GM21515 (cell line): ENCODE measurements around the gene PLCB1.
"Not testable (repeated sequence)": the region's sequence is repeated elsewhere in the genome, so short reads cannot be mapped to it uniquely, and the experiment has no call there.

Experiments
- ATAC-seq: cut with Tn5 transposase; IDR thresholded peaks from one replicate; pipeline ENCODE4 v1.9.1; 2021; ENCODE audit not compliant: unreplicated experiment

The PLCB1 gene

DNA sequence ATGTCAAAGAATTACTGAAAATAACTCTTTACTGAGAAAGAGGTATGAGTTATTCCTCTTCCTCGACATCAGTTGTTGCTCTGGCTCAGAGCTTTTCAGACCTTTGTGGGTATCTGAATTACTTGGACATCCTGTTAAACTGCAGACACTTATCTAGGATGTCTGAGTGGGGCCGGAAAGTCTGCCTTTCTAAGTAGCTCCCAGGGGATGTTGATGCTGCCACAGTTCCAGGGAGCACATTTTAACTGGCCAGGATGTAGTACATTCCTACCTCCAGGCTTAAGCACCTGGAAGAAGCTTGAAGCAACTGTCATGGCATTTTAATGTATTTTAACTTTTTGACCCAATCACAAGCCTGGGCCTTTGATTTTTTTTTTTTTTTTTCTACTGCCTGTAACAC, 671.0 kb downstream of the PLCB1 start:
- no peak for ATAC-seq

DNA sequence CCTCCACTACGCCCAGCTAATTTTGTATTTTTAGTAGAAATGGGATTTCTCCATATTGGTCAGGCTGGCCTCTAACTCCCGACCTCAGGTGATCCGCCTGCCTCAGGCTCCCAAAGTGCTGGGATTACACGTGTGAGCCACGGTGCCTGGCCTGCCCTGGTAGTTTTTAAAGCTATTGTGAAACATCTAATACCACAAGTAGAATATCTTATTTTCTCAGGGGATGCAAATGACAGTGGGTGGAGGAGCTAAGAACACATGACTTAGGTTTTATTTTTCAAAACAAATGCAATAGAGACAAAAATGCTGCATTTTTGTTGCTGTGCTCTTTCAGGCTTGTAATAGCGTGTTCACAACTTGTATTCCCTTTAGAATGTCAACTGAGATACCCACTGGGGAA, 671.9 kb downstream of the PLCB1 start:
- ATAC-seq: no peak

- ATAC-seq: no peak
These were observed 673.8 kb downstream of the PLCB1 start for GRCh38 chr20:8805737-8806442.

DNA sequence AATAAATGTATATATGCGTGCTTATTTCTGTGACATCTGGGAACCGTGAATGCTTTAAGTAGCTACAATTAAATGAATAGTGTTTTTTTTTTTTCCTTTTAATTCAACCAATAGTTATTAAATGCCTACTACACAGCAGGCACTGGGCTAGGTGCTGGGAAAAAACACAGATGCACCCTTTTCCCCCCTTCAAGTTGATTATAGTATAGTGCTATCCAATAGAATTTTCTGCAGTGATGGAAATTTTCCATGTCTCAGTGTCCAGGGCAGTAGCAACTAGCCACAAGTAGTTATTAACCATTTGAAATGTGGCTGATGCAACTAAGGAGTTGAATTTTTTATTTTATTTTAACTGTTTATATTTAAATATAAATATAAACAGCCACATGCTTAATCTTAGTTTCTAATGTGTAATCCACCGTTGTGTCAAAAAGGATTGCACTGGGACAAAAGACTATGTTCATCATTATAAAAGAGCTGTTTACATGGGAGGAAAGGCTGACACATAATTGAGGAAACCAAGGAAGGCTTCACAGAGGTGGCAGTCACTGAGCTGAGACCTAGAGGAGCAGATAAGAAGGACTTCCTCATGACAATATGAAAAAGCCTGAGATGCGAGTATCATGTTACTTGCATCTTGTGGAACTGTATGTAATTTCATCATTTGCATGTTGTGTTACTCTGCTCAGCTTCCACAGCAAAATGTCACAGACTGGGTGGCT, 675.6 kb downstream of the PLCB1 start:
- ATAC-seq: no peak

- no peak for ATAC-seq
These were observed 676.1 kb downstream of the PLCB1 start for GRCh38 chr20:8808202-8808535.

DNA sequence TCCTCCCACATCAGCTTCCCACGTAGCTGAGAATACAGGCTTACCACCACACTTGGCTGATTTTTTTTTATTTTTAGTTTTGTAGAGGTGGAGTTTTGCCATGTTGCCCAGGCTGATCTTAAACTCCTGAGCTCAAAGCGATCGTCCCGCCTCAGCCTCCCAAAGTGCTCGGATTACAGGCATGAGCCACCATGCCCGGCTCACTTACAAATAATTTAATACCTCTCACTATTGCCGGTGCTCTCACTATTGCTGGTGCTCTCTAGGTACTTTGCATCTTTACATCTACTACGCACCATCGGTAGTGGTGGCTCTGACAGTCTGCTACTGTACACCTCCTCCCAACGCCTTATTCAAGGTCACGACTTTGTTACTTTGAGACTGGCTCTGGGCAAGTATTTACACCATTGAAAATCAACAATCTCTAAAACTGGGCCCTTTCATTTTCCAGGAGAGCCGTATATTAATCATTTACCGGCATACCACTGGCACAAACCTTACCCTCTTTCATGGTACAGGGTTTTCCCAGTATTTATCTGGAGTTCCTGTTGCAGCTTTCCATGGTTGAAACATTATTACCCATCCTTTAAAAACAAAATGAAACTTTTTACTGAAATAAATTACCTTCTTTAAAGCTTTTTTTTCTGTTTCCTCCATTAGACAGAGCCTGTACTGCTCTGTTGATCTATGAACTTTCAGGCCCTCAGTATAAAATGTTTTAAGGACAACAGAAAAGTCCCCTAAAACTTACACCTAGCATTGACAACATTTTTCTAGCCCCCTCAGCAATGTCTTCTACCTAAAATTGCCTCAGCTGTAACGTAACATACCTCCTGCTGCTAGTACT, 677.3 kb downstream of the PLCB1 start:
- no peak for ATAC-seq

DNA sequence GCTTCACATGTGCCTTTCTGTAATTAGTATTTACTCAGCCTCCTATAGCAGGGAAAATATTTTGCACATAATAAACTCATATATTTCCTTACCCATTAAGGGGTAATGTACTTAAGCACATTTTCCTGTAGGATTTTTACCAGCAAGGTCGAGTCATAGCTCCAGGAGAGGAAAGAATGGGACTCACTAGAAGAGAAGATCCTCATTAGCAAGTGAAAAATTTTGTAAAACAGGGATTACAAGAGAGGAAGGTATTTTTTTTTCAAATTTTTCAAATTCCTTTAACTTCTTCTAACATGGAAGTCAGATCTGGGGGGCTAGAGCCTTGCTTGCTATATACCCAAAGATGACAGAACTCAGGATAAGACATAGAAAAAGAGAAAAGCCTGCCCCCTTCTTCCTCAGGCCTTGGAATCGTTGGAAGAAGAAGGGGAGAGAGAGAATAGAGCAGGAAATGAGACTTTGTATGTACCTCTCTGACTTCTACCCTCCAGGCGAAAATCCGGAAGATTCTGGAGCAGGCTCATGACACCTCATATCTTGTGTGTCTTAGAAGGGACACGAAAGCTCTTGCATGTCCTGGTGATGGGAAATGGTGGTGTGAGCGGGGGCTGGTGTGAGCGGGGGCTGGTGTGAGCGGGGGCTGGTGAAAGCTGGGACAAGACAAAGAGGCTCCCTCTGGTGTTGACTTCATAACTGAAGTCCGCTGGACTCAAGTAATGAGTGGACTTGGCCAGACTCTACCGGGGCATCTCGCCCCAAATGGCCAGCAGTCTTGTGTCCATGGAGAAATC, 679.9 kb downstream of the PLCB1 start:
- no peak for ATAC-seq

DNA sequence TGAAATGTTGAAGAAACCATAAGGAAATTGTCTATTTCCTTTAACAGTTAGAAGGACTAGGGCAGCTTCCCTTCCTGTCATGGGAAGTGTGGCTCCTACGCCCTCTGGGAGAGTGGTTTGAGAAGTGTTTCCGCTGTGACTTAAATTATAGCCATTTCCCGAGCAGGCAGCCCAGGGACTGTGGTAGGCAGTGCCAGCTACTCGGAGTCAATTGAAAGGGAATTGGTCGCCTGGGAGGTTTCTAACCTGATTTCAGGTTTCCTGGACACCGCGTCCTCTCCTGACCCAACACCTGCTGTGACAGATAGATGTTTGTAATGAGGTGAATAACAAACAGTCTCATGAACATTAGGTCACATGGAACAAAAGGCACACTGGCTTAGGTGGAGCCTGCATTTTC, 680.8 kb downstream of the PLCB1 start:
- no peak for ATAC-seq

- no peak for ATAC-seq
These were observed 683.1 kb downstream of the PLCB1 start for GRCh38 chr20:8815208-8815607.

GRCh38 chr20:8829256-8829655, 697.2 kb downstream of the PLCB1 start:
- no peak for ATAC-seq

DNA sequence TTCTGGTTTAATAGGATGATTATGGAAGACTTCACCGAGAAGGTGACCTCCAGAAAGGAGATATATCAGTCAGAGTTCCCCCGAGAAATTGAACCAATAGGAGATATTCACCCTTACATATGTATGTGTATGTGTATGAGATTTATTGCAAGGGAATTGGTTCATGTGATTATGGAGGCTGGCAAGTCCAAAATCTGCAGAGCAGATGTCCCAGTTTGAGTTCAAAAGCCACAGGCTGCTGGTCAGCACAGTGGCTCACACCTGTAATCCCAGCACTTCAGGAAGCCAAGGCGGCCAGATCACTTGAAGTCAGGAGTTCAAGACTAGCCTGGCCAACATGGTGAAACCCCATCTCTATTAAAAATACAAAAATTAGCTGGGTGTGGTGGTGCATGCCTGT, 702.2 kb downstream of the PLCB1 start:
- ATAC-seq: not testable (repeated sequence)

GRCh38 chr20:8834851-8835250, 702.8 kb downstream of the PLCB1 start:
- no peak for ATAC-seq

- no peak for ATAC-seq
These were observed 705.3 kb downstream of the PLCB1 start for GRCh38 chr20:8837396-8837795.

DNA sequence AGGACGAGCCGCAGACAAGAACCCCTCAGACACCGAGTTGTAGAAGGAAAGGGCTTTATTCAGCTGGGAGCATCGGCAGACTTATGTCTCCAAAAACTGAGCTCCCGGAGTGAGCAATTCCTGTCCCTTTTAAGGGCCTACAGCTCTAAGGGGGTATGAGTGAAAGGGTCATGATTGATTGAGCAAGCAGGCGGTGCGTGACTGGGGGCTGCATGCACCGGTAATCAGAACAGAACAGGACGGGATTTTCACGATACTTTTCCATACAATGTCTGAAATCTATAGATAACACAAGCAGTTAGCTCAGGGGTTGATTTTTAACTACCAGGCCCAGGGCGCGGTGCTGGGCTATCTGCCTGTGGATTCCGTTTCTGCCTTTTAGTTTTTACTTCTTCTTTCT, 710.5 kb downstream of the PLCB1 start:
- no peak for ATAC-seq

DNA sequence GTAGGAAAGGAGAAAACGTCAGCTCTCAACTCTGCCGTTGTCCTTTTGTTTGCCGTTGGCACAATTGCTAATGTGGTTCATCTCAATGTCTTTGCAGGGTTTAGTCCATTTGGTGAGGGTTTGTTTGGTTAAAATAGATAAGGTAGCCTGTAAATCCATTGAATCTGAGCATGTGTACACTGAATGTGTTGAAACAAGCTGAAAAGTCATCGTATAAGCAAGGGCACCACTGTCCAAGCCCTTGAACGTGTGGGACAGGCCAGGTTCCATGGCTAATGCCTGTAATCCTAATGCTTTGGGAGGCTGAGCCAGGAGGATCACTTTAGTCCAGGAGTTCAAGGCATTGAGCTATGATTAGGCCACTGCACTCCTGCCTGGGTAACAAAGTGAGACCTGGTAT, 712.1 kb downstream of the PLCB1 start:
- no peak for ATAC-seq

GRCh38 chr20:8849990-8850389, 717.9 kb downstream of the PLCB1 start:
- no peak for ATAC-seq

GRCh38 chr20:8851446-8851845, 719.4 kb downstream of the PLCB1 start:
- no peak for ATAC-seq

DNA sequence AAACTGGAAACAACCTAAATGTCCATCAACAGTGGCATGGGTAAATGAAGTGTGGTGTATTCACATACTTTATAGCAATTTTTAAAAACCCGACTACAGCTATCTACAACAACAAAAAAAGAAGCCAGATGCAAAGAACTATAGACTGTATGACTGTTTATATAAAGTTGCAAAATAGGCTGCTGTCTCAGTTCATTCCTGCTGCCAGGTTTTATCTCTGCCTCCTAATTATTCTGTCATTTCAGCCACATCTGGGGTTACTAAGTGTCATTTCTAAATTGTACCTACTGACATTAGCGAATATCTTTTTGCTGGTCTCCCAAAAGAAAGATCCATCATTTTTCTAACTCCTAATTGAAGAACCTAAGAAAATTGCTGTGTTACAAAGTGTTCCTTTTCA, 719.9 kb downstream of the PLCB1 start:
- ATAC-seq: not testable (repeated sequence)

GRCh38 chr20:8853211-8853610, 721.1 kb downstream of the PLCB1 start:
- not testable (repeated sequence) for ATAC-seq

DNA sequence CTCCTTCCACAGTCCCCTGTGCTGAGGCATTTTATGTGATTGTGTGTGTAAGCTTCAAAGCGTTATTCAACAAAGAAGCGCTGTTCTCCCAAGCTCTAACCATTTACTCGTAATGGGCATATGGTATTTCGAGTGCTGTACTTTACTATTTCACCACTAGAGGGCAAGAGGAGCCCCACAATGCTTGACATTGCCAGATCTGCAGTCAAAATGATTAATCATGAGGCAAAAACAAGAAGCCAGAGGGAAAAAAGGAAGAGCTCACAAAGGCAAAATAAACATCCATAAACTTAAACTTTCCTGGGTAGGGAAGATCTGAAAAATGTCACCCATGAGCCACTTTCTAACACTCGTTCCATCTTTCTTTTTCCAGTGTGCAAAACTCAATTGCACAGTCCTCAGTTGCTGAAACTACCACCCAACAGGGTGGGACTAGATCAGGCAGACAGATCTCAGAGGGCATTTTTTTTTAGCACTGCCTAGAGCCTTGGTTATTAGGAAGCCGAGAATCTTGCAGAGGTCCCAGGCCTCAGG, 721.8 kb downstream of the PLCB1 start:
- peak; percentile 94 for ATAC-seq

GRCh38 chr20:8854571-8854970, 722.5 kb downstream of the PLCB1 start:
- ATAC-seq: no peak
